Measurements from ENCODE around the gene IL1RAPL1. TPM values are rescaled to one million over a fixed set of nuclear protein-coding genes. Genes with fewer than 3 reads are reported as not detected.

IL1RAPL1 gene
- total RNA-seq, 2 donors from 2014 or later, result 0.66 to 1.1 TPM

DNA sequence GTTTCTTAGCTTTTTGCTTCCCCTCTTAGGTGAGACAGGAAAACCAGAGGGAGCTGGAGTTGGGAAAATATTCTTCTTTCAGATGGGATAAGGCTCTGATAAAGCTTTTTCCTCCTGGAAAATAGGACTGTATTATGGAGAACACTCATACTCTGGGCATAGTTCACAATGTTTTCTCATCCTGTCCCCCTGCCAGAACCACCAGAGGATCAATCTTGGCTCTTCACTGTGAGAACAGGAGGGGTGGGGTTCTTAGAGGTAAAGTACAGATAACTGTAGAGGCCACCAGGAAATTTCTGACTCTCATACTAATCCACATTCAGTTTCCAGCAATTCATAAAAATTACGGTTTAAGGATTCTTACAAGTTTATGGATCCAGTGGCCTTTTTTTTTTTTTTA is 966.3 kb downstream of the IL1RAPL1 start:
- H3K27me3 Mint-ChIP-seq (ENCODE audit: insufficient read depth), result no peaks in the 10 kb centered on the region
- Histone ChIP-seq H3K4me3 (ENCODE audit: low read length) (no peak overlapping the region), H3K27ac (ENCODE audit: low read depth, low read length) (no peak overlapping the region), H3K9me3 (ENCODE audit: control insufficient read depth, low read length) (no peaks in the 10 kb centered on the region), H3K4me1 (ENCODE audit: control insufficient read depth, insufficient read depth, low read length) (no peaks in the 10 kb centered on the region), H3K36me3 (ENCODE audit: control insufficient read depth, insufficient read depth, low read length) (no peaks in the 10 kb centered on the region), H3K27me3 (ENCODE audit: control insufficient read depth, insufficient read depth, low read length, poor library complexity, severe bottlenecking) (no peaks in the 10 kb centered on the region), H3K9ac (ENCODE audit: extremely low read depth, low read length, poor library complexity, severe bottlenecking) (no peak overlapping the region)
- TF ChIP-seq, protein P1, sequence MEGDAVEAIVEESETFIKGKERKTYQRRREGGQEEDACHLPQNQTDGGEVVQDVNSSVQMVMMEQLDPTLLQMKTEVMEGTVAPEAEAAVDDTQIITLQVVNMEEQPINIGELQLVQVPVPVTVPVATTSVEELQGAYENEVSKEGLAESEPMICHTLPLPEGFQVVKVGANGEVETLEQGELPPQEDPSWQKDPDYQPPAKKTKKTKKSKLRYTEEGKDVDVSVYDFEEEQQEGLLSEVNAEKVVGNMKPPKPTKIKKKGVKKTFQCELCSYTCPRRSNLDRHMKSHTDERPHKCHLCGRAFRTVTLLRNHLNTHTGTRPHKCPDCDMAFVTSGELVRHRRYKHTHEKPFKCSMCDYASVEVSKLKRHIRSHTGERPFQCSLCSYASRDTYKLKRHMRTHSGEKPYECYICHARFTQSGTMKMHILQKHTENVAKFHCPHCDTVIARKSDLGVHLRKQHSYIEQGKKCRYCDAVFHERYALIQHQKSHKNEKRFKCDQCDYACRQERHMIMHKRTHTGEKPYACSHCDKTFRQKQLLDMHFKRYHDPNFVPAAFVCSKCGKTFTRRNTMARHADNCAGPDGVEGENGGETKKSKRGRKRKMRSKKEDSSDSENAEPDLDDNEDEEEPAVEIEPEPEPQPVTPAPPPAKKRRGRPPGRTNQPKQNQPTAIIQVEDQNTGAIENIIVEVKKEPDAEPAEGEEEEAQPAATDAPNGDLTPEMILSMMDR (conservative IDR thresholded peaks at IDR 0.05), result no peak
- H3K4me3 Mint-ChIP-seq, result no peak overlapping the region
- no peak overlapping the region for H3K27ac Mint-ChIP-seq
- no peak for DNase-seq
- no peaks in the 10 kb centered on the region for H3K36me3 Mint-ChIP-seq (ENCODE audit: low read depth)
- H3K4me1 Mint-ChIP-seq, result peaks cover 12% of the 10 kb centered on the region
- H3K9me3 Mint-ChIP-seq, result peaks cover 3% of the 10 kb centered on the region
- WGBS, 2 experiments (ENCODE audit: insufficient coverage in 1 of 2, insufficient read length in 1 of 2), result 81% methylated on average over 1 of the region's 1 CpG; no CpG with 5 or more reads in 1 of the 2 experiments

DNA sequence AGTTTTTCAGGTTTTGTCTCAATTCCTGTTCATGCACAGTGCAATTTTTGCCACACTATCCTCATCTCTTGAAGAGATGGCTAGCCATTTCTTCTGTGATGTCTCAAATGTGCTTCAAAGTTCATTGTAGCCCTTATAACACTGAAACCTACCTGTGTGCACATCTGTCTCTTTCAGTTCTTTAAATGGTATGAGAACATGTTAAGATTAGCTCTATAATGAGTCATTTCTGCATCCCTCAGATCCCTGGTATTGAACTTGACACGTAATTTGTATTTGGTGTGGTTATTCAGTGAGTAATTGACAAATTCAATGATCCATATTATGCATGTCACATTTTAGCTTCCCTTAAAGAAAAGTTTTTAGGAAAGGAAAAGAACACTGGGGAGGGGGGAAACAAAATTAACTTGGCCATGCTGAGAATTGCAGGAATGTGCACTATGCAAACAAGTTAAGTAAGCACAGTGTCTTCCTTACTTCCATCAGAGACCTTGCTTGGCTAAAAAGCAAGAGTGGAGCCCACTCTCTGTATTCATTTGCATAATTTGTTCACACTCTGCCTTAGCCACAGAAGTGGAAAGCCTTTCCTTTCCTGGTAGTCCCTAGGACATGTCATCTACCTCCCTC is 968.3 kb downstream of the IL1RAPL1 start:
- H3K4me1 Mint-ChIP-seq, result peaks cover 12% of the 10 kb centered on the region
- H3K27me3 Mint-ChIP-seq (ENCODE audit: insufficient read depth), result no peaks in the 10 kb centered on the region
- H3K9me3 Mint-ChIP-seq, result peaks cover 20% of the 10 kb centered on the region
- Histone ChIP-seq H3K36me3 (ENCODE audit: control insufficient read depth, insufficient read depth, low read length) (no peaks in the 10 kb centered on the region), H3K4me3 (ENCODE audit: low read length) (no peak overlapping the region), H3K4me1 (ENCODE audit: control insufficient read depth, insufficient read depth, low read length) (no peaks in the 10 kb centered on the region), H3K9me3 (ENCODE audit: control insufficient read depth, low read length) (no peaks in the 10 kb centered on the region), H3K9ac (ENCODE audit: extremely low read depth, low read length, poor library complexity, severe bottlenecking) (no peak overlapping the region), H3K27me3 (ENCODE audit: control insufficient read depth, insufficient read depth, low read length, poor library complexity, severe bottlenecking) (no peaks in the 10 kb centered on the region), H3K27ac (ENCODE audit: low read depth, low read length) (no peak overlapping the region)
- no peak overlapping the region for H3K4me3 Mint-ChIP-seq
- DNase-seq, result no peak
- no peak overlapping the region for H3K27ac Mint-ChIP-seq
- TF ChIP-seq, protein P1 (conservative IDR thresholded peaks at IDR 0.05), result no peak
- no peaks in the 10 kb centered on the region for H3K36me3 Mint-ChIP-seq (ENCODE audit: low read depth)
- WGBS, 2 experiments (ENCODE audit: insufficient coverage in 1 of 2, insufficient read length in 1 of 2), result no CpG with 5 or more reads among the region's 1 CpG

DNA sequence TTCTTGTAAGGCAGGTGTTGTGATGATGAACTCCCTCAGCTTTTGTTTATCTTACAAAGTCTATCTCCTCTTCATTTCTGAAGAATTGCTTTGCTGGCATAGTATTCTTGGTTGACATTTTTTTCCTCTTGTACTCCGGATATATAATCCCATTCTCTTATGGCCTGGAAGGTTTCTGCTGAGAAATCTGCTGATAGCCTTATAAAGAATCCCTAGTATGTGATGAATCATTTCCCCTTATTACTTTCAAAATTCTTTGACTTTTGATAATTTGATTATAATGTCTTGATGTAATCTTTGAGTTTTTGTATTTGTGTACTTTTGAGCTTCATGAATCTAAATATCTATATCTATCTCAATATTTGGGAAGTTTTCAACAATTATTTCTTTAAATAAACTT is 972.8 kb downstream of the IL1RAPL1 start:
- Mint-ChIP-seq H3K27ac (no peak overlapping the region), H3K27me3 (ENCODE audit: insufficient read depth) (no peaks in the 10 kb centered on the region), H3K9me3 (peaks cover 32% of the 10 kb centered on the region), H3K36me3 (ENCODE audit: low read depth) (no peaks in the 10 kb centered on the region), H3K4me1 (no peaks in the 10 kb centered on the region), H3K4me3 (no peak overlapping the region)
- no peaks in the 10 kb centered on the region for H3K27me3 ChIP-seq (ENCODE audit: control insufficient read depth, insufficient read depth, low read length, poor library complexity, severe bottlenecking)
- WGBS, 2 experiments (ENCODE audit: insufficient coverage in 1 of 2, insufficient read length in 1 of 2), result 83% methylated on average over 1 of the region's 1 CpG; no CpG with 5 or more reads in 1 of the 2 experiments
- no peaks in the 10 kb centered on the region for H3K4me1 ChIP-seq (ENCODE audit: control insufficient read depth, insufficient read depth, low read length)
- no peak for DNase-seq
- H3K9me3 ChIP-seq (ENCODE audit: control insufficient read depth, low read length), result no peaks in the 10 kb centered on the region
- H3K36me3 ChIP-seq (ENCODE audit: control insufficient read depth, insufficient read depth, low read length), result no peaks in the 10 kb centered on the region
- no peak overlapping the region for H3K9ac ChIP-seq (ENCODE audit: extremely low read depth, low read length, poor library complexity, severe bottlenecking)
- H3K27ac ChIP-seq (ENCODE audit: low read depth, low read length), result no peak overlapping the region
- TF ChIP-seq, protein P1 (conservative IDR thresholded peaks at IDR 0.05), result no peak
- no peak overlapping the region for H3K4me3 ChIP-seq (ENCODE audit: low read length)
